RKO (cell line): ENCODE measurements around the gene LCE6A.

Source experiments
- DNase-seq: peaks from one replicate; pipeline ENCODE4 v3.0.0-alpha.2; 2016; ENCODE audit warnings: low spot score

Gene LCE6A

GRCh38 chr1:152876827-152877226, 34.2 kb downstream of the LCE6A start:
- DNase-seq: no peak

- DNase-seq: no peak
These were observed 35.4 kb downstream of the LCE6A start, which contains the start of gene SMCP for GRCh38 chr1:152878042-152878441. Gene SMCP (plus strand): TSS chr1:152878322. CDS start chr1:152884423, 6,101 bp downstream.

DNA sequence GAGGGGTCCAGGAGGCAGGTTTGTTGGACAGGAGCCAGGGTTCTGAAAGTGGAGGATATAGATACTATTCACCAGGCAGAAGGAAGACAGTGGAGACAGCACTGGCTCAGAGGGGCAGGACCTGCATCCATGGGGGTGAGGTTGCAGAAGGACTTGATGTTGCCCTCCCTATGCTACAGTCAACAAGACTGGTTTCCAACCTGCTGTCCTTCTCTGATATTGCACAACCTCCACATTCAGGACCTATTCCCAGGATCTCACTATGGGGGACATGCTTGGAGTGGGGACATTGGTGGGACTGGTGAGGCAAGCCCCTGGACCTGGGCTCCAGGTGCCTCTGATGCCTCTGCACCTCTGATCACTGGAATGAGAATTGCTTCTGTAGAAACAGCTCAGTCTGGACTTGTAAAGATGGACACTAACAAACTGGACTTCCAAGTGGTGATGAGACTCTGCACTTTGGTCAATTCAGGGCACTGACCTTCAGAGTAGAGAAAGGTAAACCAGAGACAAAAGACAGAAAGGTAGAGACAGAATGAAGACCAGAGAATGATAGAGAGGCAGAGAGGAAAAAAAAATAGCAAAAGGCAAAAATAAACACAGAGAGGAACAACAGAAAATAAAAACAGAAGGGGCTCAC, 37.0 kb downstream of the LCE6A start:
- DNase-seq: no peak

DNA sequence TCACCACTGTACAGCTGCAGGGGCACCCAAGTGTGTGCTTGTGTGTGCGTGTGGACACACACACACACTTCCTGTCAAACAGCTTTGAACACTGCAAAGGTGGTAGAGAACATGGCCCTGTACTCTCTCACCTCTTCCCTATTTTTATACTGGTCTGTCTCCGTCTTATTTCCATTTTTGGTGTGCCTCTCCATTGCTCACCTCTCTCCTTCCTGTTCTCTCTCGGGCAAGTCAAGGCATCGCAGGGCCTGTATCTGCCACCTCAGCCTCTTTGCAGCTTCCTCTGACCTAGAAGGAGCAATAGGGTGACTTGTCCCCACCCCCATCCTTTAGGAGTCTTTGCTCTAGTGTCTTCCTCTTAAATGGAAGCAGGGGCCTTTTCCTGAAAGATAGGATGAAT, 37.7 kb downstream of the LCE6A start:
- no peak for DNase-seq

GRCh38 chr1:152880907-152881306, 38.3 kb downstream of the LCE6A start:
- DNase-seq: no peak

GRCh38 chr1:152884085-152884484, 41.4 kb downstream of the LCE6A start:
- no peak for DNase-seq

GRCh38 chr1:152884506-152884905, 41.9 kb downstream of the LCE6A start:
- no peak for DNase-seq

DNA sequence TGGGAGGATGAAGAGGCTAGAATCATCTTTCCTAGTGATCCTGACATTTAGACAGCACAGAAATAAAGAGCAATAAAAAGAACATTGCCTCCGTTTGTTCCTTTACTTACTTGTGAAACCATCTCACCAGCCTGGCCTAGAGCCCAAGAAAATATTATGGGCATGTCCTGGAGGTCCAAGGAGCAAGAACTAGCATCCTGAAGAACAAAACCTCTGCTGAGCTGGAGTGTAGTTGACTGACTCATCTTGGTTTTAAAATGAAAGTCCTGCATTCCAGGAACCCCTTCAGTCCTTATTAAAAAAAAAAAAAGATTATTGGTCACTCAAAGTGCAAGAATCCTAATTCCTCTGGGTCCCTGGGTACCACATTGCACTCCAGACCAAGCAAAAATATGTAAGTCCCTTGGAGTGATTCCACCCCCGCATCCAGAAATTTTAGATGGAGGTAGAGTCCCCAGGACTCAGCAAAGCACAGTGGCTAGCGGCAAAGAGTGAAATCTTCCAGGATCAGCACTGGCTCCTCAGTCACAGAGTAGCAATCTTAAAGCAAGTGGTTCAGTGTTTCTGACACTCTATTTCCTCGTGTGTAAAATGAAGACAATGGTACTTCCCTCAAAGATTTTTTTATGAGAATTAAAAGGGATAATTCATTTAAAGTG, 42.4 kb downstream of the LCE6A start:
- DNase-seq: no peak

- no peak for DNase-seq
These were observed 43.4 kb downstream of the LCE6A start for GRCh38 chr1:152886085-152886484.

GRCh38 chr1:152886758-152887409, 44.2 kb downstream of the LCE6A start:
- DNase-seq: no peak

- no peak for DNase-seq
These were observed 45.5 kb downstream of the LCE6A start for GRCh38 chr1:152888126-152888525.
